C4-2B (cell line): ENCODE results near the gene AP3M1.

Experiments
- CTCF ChIP-seq: fragments of 450-650 bp; conservative IDR thresholded peaks from 2 replicates; pipeline ENCODE4 v1.5.1; 2017; ENCODE audit warnings: mild to moderate bottlenecking
- ZFX ChIP-seq: fragments of 450-650 bp; IDR thresholded peaks from 2 replicates; pipeline ENCODE4 v1.6.1; 2017

- TF ChIP-seq CTCF (no peak), ZFX (no peak)
Observed at GRCh38 chr10:74178042-74178791, 27.6 kb upstream of the AP3M1 start.
